ENCODE measurements around the gene MED15.

MED15 gene

DNA sequence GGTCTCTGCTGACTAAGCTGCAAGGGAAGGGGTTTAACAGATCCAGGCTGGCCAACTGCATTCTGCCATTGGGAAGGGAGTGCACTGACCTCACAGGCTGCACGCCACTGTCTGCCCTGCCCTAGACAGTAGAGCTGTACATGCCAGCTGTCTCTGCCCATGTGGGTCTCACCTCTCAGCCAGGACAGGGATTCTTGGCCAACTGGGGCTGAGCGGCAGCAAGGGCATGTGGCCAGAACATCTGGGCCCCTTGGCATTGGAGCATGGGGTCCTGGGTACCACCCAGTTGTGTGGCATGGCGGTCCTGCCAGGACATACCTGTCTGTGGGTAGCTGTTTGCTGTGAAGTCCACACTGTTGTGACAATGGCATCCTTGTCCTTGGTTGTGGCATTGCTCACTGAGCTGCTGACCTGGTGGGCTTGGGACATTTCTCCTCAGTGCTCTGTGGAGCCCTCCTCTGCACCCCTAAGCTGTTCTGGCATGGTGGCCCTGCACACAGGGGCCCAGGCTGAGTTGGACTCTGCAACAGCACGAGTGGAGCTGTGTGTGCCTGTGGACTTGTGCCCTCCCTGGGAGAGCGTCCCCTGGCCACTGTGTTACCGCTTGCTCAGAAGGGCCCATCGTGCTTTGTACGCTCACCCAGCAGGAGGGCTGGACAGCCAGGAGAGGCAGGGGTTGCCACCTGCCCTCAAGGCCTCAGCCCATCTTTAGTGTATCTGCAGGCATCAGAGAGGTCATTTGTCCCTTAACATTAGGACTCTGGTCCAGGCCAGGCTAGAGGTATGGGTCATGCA lies 46.7 kb downstream of the MED15 start:
- Histone ChIP-seq H3K9ac (ENCODE audit: low read depth, low read length, poor library complexity, severe bottlenecking) (no peak overlapping the region), H4K20me1 (ENCODE audit: insufficient read depth, low read length, poor library complexity, severe bottlenecking) (peaks cover 22% of the 10 kb centered on the region), H3K27me3 (ENCODE audit: insufficient read depth, low read length, poor library complexity, severe bottlenecking) (no peaks in the 10 kb centered on the region), H3K79me2 (ENCODE audit: insufficient read depth, low read length) (peaks cover 34% of the 10 kb centered on the region), H3K4me3 (ENCODE audit: low read length, poor library complexity, severe bottlenecking) (no peak overlapping the region), H3K36me3 (ENCODE audit: insufficient read depth, low read length) (peaks cover 84% of the 10 kb centered on the region), H3K4me2 (ENCODE audit: low read depth, low read length, poor library complexity, severe bottlenecking) (no peak overlapping the region), H3F3A (ENCODE audit: low read depth) (no peaks in the 10 kb centered on the region), H3K4me1 (ENCODE audit: insufficient read depth, low read length, poor library complexity, severe bottlenecking) (peaks cover 27% of the 10 kb centered on the region), H3K9me2 (replicated peaks; ENCODE audit: low read depth, low read length) (no peaks in the 10 kb centered on the region), H2AFZ (ENCODE audit: low read length) (no peak overlapping the region), H3K9me3 (ENCODE audit: insufficient read depth, low read depth, low read length) (peaks cover 7% of the 10 kb centered on the region; the same call in 1 of the 2 replicates)
- TF ChIP-seq, protein P1, sequence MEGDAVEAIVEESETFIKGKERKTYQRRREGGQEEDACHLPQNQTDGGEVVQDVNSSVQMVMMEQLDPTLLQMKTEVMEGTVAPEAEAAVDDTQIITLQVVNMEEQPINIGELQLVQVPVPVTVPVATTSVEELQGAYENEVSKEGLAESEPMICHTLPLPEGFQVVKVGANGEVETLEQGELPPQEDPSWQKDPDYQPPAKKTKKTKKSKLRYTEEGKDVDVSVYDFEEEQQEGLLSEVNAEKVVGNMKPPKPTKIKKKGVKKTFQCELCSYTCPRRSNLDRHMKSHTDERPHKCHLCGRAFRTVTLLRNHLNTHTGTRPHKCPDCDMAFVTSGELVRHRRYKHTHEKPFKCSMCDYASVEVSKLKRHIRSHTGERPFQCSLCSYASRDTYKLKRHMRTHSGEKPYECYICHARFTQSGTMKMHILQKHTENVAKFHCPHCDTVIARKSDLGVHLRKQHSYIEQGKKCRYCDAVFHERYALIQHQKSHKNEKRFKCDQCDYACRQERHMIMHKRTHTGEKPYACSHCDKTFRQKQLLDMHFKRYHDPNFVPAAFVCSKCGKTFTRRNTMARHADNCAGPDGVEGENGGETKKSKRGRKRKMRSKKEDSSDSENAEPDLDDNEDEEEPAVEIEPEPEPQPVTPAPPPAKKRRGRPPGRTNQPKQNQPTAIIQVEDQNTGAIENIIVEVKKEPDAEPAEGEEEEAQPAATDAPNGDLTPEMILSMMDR (conservative IDR thresholded peaks at IDR 0.05; ENCODE audit: low read length), result no peak
- no peak for TF ChIP-seq EZH2phosphoT487 (IDR thresholded peaks at IDR 0.05; ENCODE audit: borderline replicate concordance)

DNA sequence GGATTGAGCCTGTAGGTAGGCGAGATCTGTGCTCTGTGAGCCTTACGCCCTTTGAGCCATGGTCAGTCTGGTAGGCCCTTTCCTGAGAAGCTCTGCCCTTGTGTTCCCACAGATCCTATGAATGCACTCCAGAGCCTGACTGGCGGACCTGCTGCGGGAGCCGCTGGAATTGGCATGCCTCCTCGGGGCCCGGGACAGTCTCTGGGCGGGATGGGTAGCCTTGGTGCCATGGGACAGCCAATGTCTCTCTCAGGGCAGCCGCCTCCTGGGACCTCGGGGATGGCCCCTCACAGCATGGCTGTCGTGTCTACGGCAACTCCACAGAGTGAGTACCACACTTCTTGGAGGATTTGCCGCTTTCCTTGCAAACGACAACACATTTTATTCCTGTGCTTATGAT lies 47.4 kb downstream of the MED15 start:
- H3K9ac ChIP-seq (ENCODE audit: low read depth, low read length, poor library complexity, severe bottlenecking), result no peak overlapping the region
- peaks cover 27% of the 10 kb centered on the region for H3K79me2 ChIP-seq (ENCODE audit: insufficient read depth, low read length)
- peaks cover 15% of the 10 kb centered on the region for H4K20me1 ChIP-seq (ENCODE audit: insufficient read depth, low read length, poor library complexity, severe bottlenecking)
- TF ChIP-seq, protein P1 (conservative IDR thresholded peaks at IDR 0.05; ENCODE audit: low read length), result no peak
- no peak for TF ChIP-seq EZH2phosphoT487 (IDR thresholded peaks at IDR 0.05; ENCODE audit: borderline replicate concordance)
- no peak overlapping the region for H3K4me3 ChIP-seq (ENCODE audit: low read length, poor library complexity, severe bottlenecking)
- no peak overlapping the region for H3K4me2 ChIP-seq (ENCODE audit: low read depth, low read length, poor library complexity, severe bottlenecking)
- no peaks in the 10 kb centered on the region for H3K9me2 ChIP-seq (replicated peaks; ENCODE audit: low read depth, low read length)
- H2AFZ ChIP-seq (ENCODE audit: low read length), result no peak overlapping the region
- peaks cover 10% of the 10 kb centered on the region; the same call in 1 of the 2 replicates for H3K9me3 ChIP-seq (ENCODE audit: insufficient read depth, low read depth, low read length)
- peaks cover 20% of the 10 kb centered on the region for H3K4me1 ChIP-seq (ENCODE audit: insufficient read depth, low read length, poor library complexity, severe bottlenecking)
- no peaks in the 10 kb centered on the region for H3F3A ChIP-seq (ENCODE audit: low read depth)
- H3K36me3 ChIP-seq (ENCODE audit: insufficient read depth, low read length), result peaks cover 90% of the 10 kb centered on the region
- H3K27me3 ChIP-seq (ENCODE audit: insufficient read depth, low read length, poor library complexity, severe bottlenecking), result no peaks in the 10 kb centered on the region

DNA sequence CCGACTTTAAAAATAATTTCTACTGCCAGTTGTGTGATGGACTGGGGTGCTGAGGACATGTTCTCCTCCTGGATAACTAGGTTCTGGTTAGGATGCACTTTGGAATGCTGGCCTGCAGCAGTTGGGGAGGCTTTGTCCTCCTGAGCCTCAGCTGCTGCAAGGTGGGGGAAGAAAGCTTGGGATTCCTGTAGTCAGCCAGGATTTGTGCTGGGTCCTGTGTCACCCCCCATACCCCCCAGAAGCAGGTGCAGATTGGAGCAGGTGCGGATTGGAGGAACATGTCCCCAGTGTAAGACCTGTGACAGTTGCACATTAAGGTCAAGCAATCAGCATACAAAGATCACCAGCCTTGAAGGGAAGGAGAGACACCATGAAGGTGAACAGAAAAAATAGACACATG lies 51.1 kb downstream of the MED15 start:
- H3K36me3 ChIP-seq (ENCODE audit: insufficient read depth, low read length), result peaks cover 79% of the 10 kb centered on the region
- H3K9ac ChIP-seq (ENCODE audit: low read depth, low read length, poor library complexity, severe bottlenecking), result no peak overlapping the region
- H3F3A ChIP-seq (ENCODE audit: low read depth), result no peaks in the 10 kb centered on the region; the same call in 1 of the 2 replicates
- H3K27me3 ChIP-seq (ENCODE audit: insufficient read depth, low read length, poor library complexity, severe bottlenecking), result no peaks in the 10 kb centered on the region
- peaks cover 10% of the 10 kb centered on the region; the same call in 1 of the 2 replicates for H3K9me3 ChIP-seq (ENCODE audit: insufficient read depth, low read depth, low read length)
- no peaks in the 10 kb centered on the region for H3K9me2 ChIP-seq (replicated peaks; ENCODE audit: low read depth, low read length)
- H3K79me2 ChIP-seq (ENCODE audit: insufficient read depth, low read length), result no peaks in the 10 kb centered on the region; the same call in 1 of the 2 replicates
- H4K20me1 ChIP-seq (ENCODE audit: insufficient read depth, low read length, poor library complexity, severe bottlenecking), result no peaks in the 10 kb centered on the region
- H2AFZ ChIP-seq (ENCODE audit: low read length), result no peak overlapping the region
- H3K4me3 ChIP-seq (ENCODE audit: low read length, poor library complexity, severe bottlenecking), result no peak overlapping the region
- H3K4me2 ChIP-seq (ENCODE audit: low read depth, low read length, poor library complexity, severe bottlenecking), result no peak overlapping the region
- no peak for TF ChIP-seq EZH2phosphoT487 (IDR thresholded peaks at IDR 0.05; ENCODE audit: borderline replicate concordance)
- TF ChIP-seq, protein P1 (conservative IDR thresholded peaks at IDR 0.05; ENCODE audit: low read length), result no peak
- peaks cover 17% of the 10 kb centered on the region for H3K4me1 ChIP-seq (ENCODE audit: insufficient read depth, low read length, poor library complexity, severe bottlenecking)
